ENCODE data around the gene CBR3. TPM values are rescaled to one million over a fixed set of nuclear protein-coding genes. Genes with fewer than 3 reads are reported as not detected.

CBR3 gene
- 1 to 10 TPM in 2 of 4 donors, not detected in 2; 3.4 to 5.1 TPM for total RNA-seq

- in situ Hi-C loops (cut with MboI; ENCODE audit: low pct_ligation_motif_present in 1 of 4, low pct_unique_long_range_greater_than_20kb in 1 of 4, low sequenced_read_pairs in 3 of 4) (loop anchor here in 2 of 4 donors (25.0 kb wide), 1 partner anchor 202 kb away; no protein-coding TSS in a partner anchor), intact Hi-C loops (cut with DNase I; ENCODE audit: low total_unique reads) (no loop called here)
- TF ChIP-seq POLR2AphosphoS5 (IDR thresholded peaks at IDR 0.05) (peak in 1 of 3 donors; percentile 44), EP300 (IDR thresholded peaks at IDR 0.05; ENCODE audit: low read depth) (no peak)
- Histone ChIP-seq H3K4me3 (peak within 1 kb of the TSS; percentile 38 to 73 (median 50)), H3K9me3 (no peaks in the 10 kb centered on the region), H3K27ac (peak within 1 kb of the TSS; percentile 87 to 94 (median 90)), H3K36me3 (no peaks in the 10 kb centered on the region), H3K27me3 (no peaks in the 10 kb centered on the region), H3K4me1 (peaks cover 0 to 35% (median 23%) of the 10 kb centered on the region in 4 donors)
- WGBS, 2 donors (ENCODE audit: low coverage in 1 of 2) = 1% methylated on average over 30 of the region's 53 CpGs; no CpG with 5 or more reads in 1 of the 2 donors
- peak; percentile 55 for DNase-seq
Observed at GRCh38 chr21:36134803-36135390, at the start of gene CBR3. Gene CBR3 (plus strand): TSS chr21:36135079. CDS start chr21:36135193, 114 bp downstream.

GRCh38 chr21:36087362-36088138 is 47.3 kb upstream of the CBR3 start:
- in situ Hi-C loops (cut with MboI; ENCODE audit: low pct_ligation_motif_present in 1 of 4, low pct_unique_long_range_greater_than_20kb in 1 of 4, low sequenced_read_pairs in 3 of 4) = no loop called here
- no peak for DNase-seq
- intact Hi-C loops (cut with DNase I; ENCODE audit: low total_unique reads) = no loop called here
- Histone ChIP-seq H3K4me3 (no peak overlapping the region), H3K27ac (no peak overlapping the region), H3K4me1 (no peaks in the 10 kb centered on the region), H3K9me3 (no peaks in the 10 kb centered on the region), H3K36me3 (no peaks in the 10 kb centered on the region), H3K27me3 (no peaks in the 10 kb centered on the region)
- 66% methylated on average over 6 of the region's 6 CpGs; no CpG with 5 or more reads in 1 of the 2 donors for WGBS, 2 donors (ENCODE audit: low coverage in 1 of 2)
- TF ChIP-seq POLR2A (IDR thresholded peaks at IDR 0.05) = no peak

GRCh38 chr21:36089946-36090345 is 44.9 kb upstream of the CBR3 start:
- no peaks in the 10 kb centered on the region for H3K4me1 ChIP-seq
- intact Hi-C loops (cut with DNase I; ENCODE audit: low total_unique reads) = no loop called here
- H3K4me3 ChIP-seq = no peak overlapping the region
- no peak for DNase-seq
- H3K27me3 ChIP-seq = no peaks in the 10 kb centered on the region
- TF ChIP-seq CTCF (IDR thresholded peaks at IDR 0.05) (no peak), POLR2A (IDR thresholded peaks at IDR 0.05) (no peak), EP300 (IDR thresholded peaks at IDR 0.05; ENCODE audit: low read depth) (no peak), POLR2AphosphoS5 (IDR thresholded peaks at IDR 0.05) (no peak)
- H3K36me3 ChIP-seq = no peaks in the 10 kb centered on the region
- 92 to 95% methylated on average over 3 of the region's 3 CpGs for WGBS, 2 donors (ENCODE audit: low coverage in 1 of 2)
- in situ Hi-C loops (cut with MboI; ENCODE audit: low pct_ligation_motif_present in 1 of 4, low pct_unique_long_range_greater_than_20kb in 1 of 4, low sequenced_read_pairs in 3 of 4) = no loop called here
- no peak overlapping the region for H3K27ac ChIP-seq
- peaks cover 0 to 4% of the 10 kb centered on the region in 2 donors for H3K9me3 ChIP-seq

- H3K9me3 ChIP-seq = peaks cover 0 to 4% of the 10 kb centered on the region in 2 donors
- in situ Hi-C loops (cut with MboI; ENCODE audit: low pct_ligation_motif_present in 1 of 4, low pct_unique_long_range_greater_than_20kb in 1 of 4, low sequenced_read_pairs in 3 of 4) = no loop called here
- no peaks in the 10 kb centered on the region for H3K4me1 ChIP-seq
- TF ChIP-seq POLR2AphosphoS5 (IDR thresholded peaks at IDR 0.05) (no peak), POLR2A (IDR thresholded peaks at IDR 0.05) (no peak), CTCF (IDR thresholded peaks at IDR 0.05) (no peak), EP300 (IDR thresholded peaks at IDR 0.05; ENCODE audit: low read depth) (no peak)
- no peaks in the 10 kb centered on the region for H3K27me3 ChIP-seq
- intact Hi-C loops (cut with DNase I; ENCODE audit: low total_unique reads) = no loop called here
- no peak overlapping the region for H3K4me3 ChIP-seq
- no peak overlapping the region for H3K27ac ChIP-seq
- DNase-seq = no peak
- no peaks in the 10 kb centered on the region for H3K36me3 ChIP-seq
Observed at GRCh38 chr21:36092681-36093080, 42.2 kb upstream of the CBR3 start.

GRCh38 chr21:36093512-36093911 is 41.4 kb upstream of the CBR3 start:
- H3K27me3 ChIP-seq = no peaks in the 10 kb centered on the region
- 92 to 97% methylated on average over 1 of the region's 1 CpG for WGBS, 2 donors (ENCODE audit: low coverage in 1 of 2)
- intact Hi-C loops (cut with DNase I; ENCODE audit: low total_unique reads) = no loop called here
- no peak overlapping the region for H3K27ac ChIP-seq
- no peak for DNase-seq
- no peaks in the 10 kb centered on the region for H3K36me3 ChIP-seq
- no peak for TF ChIP-seq EP300 (IDR thresholded peaks at IDR 0.05; ENCODE audit: low read depth)
- TF ChIP-seq CTCF (IDR thresholded peaks at IDR 0.05) = no peak
- H3K4me3 ChIP-seq = no peak overlapping the region
- in situ Hi-C loops (cut with MboI; ENCODE audit: low pct_ligation_motif_present in 1 of 4, low pct_unique_long_range_greater_than_20kb in 1 of 4, low sequenced_read_pairs in 3 of 4) = no loop called here
- peaks cover 0 to 4% of the 10 kb centered on the region in 2 donors for H3K9me3 ChIP-seq
- no peaks in the 10 kb centered on the region for H3K4me1 ChIP-seq

Data from transverse colon (tissue), 4 donors.